ENCODE results near the gene NUAK1. TPM values are rescaled to one million over a fixed set of nuclear protein-coding genes. Genes with fewer than 3 reads are reported as not detected.
A peak's percentile ranks its signal among the peaks of the same experiment; 100 is the strongest.

The NUAK1 gene
- total RNA-seq, 6 donors from 2014 or later: 7.1 to 28.7 (median 10.9) TPM

DNA sequence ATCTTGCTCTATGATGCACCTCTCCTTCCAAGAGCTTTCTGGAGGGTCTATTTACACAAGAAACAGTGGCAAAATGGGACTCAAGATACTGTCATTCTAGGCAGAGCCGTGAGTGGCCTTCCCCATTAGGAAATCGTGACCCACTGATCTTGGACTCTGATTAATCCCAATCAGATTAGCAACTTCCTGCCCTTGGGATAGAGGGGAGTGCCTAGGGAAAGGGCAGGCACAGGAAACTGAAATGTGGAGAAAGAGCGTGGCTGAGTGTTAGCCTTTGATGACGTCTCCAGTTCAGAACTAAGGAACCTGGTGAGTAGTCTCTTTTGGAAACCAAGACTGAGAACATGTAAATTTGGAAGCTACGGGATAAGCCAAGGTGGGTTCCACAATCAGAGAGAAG lies 76.1 kb downstream of the NUAK1 start:
- DNase-seq: no peak
- no peak for ATAC-seq (ENCODE audit: low FRiP score in 2 of 2)
- no peak overlapping the region for H3K4me3 ChIP-seq
- 62 to 64% methylated on average over 5 of the region's 5 CpGs for WGBS, 2 donors
- TF ChIP-seq EP300 (IDR thresholded peaks at IDR 0.05): no peak
- H3K27me3 ChIP-seq: no peaks in the 10 kb centered on the region
- H3K9me3 ChIP-seq: no peaks in the 10 kb centered on the region
- H3K4me1 ChIP-seq: no peaks in the 10 kb centered on the region
- H3K27ac ChIP-seq: no peak overlapping the region
- peaks cover 0 to 16% (median 0%) of the 10 kb centered on the region in 4 donors for H3K36me3 ChIP-seq

- DNase-seq (no peak), ATAC-seq (ENCODE audit: low FRiP score in 2 of 2) (no peak)
- Histone ChIP-seq H3K4me1 (no peaks in the 10 kb centered on the region), H3K27ac (peak overlapping the region in 2 of 4 donors; percentile 3 to 10), H3K27me3 (no peaks in the 10 kb centered on the region), H3K36me3 (no peaks in the 10 kb centered on the region), H3K9me3 (peaks cover 0 to 7% (median 0%) of the 10 kb centered on the region in 4 donors), H3K4me3 (no peak overlapping the region)
- TF ChIP-seq POLR2A (IDR thresholded peaks at IDR 0.05): no peak
- TF ChIP-seq CTCF (IDR thresholded peaks at IDR 0.05): no peak
- no peak for TF ChIP-seq POLR2AphosphoS5 (IDR thresholded peaks at IDR 0.05)
- TF ChIP-seq EP300 (IDR thresholded peaks at IDR 0.05): no peak
- WGBS, 2 donors: 67 to 77% methylated on average over 4 of the region's 4 CpGs
These were observed 80.2 kb downstream of the NUAK1 start for GRCh38 chr12:106058256-106059182.

DNA sequence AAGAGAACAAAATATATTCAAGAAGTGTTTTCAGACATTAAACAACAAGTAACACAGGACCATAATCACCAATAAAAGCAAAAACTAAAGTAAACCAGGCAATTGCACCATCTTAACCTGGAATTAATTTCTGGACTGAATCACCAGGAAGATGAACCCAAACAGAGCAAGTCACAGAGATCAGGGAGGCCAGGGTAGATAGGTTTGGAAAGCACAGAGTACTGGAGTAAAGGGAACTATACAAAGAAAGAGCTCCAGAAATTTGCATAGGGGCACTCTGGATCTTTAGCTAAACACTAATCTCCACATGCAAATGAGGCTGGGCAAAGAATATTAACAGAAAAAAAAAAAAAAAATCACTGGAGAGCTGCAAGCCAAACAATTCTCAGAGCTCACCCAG lies 84.7 kb downstream of the NUAK1 start:
- Histone ChIP-seq H3K27ac (no peak overlapping the region), H3K27me3 (no peaks in the 10 kb centered on the region), H3K36me3 (no peaks in the 10 kb centered on the region), H3K4me3 (no peak overlapping the region), H3K4me1 (no peaks in the 10 kb centered on the region), H3K9me3 (peaks cover 0 to 7% (median 0%) of the 10 kb centered on the region in 4 donors)
- no peak for TF ChIP-seq EP300 (IDR thresholded peaks at IDR 0.05)
- TF ChIP-seq CTCF (IDR thresholded peaks at IDR 0.05): no peak
- no peak for TF ChIP-seq POLR2A (IDR thresholded peaks at IDR 0.05)
- no peak for TF ChIP-seq POLR2AphosphoS5 (IDR thresholded peaks at IDR 0.05)
- no peak for DNase-seq
- no peak for ATAC-seq (ENCODE audit: low FRiP score in 2 of 2)

GRCh38 chr12:106051853-106052531 lies 86.8 kb downstream of the NUAK1 start:
- Histone ChIP-seq H3K27me3 (no peaks in the 10 kb centered on the region), H3K4me1 (no peaks in the 10 kb centered on the region), H3K4me3 (no peak overlapping the region), H3K36me3 (no peaks in the 10 kb centered on the region), H3K27ac (no peak overlapping the region), H3K9me3 (peaks cover 0 to 7% (median 0%) of the 10 kb centered on the region in 4 donors)
- WGBS, 2 donors: 65 to 77% methylated on average over 6 of the region's 6 CpGs
- ATAC-seq (ENCODE audit: low FRiP score in 2 of 2): no peak
- no peak for TF ChIP-seq POLR2A (IDR thresholded peaks at IDR 0.05)
- TF ChIP-seq POLR2AphosphoS5 (IDR thresholded peaks at IDR 0.05): no peak
- TF ChIP-seq EP300 (IDR thresholded peaks at IDR 0.05): no peak
- TF ChIP-seq CTCF (IDR thresholded peaks at IDR 0.05): no peak
- DNase-seq: no peak

DNA sequence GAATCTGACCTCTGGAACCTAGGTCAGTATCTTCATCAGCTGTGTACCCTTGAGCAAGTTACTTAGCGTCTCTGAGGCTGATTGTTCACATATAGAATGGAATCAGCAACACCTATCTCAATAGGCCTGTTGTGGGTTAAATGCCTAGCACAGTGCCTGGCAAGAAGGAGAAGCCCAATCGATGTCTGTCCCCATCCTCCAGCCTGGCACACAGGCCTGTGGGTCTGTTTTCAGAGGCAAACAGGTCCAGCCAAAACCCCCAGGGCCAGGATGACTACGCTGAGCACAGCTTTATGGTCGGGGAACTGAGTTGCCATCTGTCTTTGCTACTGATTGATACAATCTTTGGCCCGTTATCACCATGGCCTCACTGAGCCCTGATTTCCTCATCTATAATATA lies 89.2 kb downstream of the NUAK1 start:
- no peaks in the 10 kb centered on the region for H3K27me3 ChIP-seq

More for the DNA sequence above, 89.2 kb downstream of the NUAK1 start:
- Histone ChIP-seq H3K36me3 (no peaks in the 10 kb centered on the region), H3K4me3 (no peak overlapping the region), H3K4me1 (no peaks in the 10 kb centered on the region), H3K27ac (no peak overlapping the region), H3K9me3 (no peaks in the 10 kb centered on the region)
- ATAC-seq (ENCODE audit: low FRiP score in 2 of 2): no peak
- no peak for TF ChIP-seq POLR2AphosphoS5 (IDR thresholded peaks at IDR 0.05)
- TF ChIP-seq CTCF (IDR thresholded peaks at IDR 0.05): no peak
- no peak for TF ChIP-seq EP300 (IDR thresholded peaks at IDR 0.05)
- no peak for TF ChIP-seq POLR2A (IDR thresholded peaks at IDR 0.05)
- DNase-seq: no peak
- WGBS, 2 donors: 88 to 93% methylated on average over 5 of the region's 5 CpGs
